ENCODE results near the gene DNAH2. TPM values are rescaled to one million over a fixed set of nuclear protein-coding genes. Genes with fewer than 3 reads are reported as not detected.

DNAH2 gene
- total RNA-seq, 1 experiment from 2014 or later: 0.17 TPM

- CTCF ChIA-PET: interaction anchor here (0.5 to 6.1 kb wide), 7 partner anchors 10 to 130 kb away, joined by 3 to 72 read pairs (median 5); partner anchors contain the start of genes DNAH2, SHBG, SOX15 and TP53
- H3K36me3 Mint-ChIP-seq: 0 out of 2 replicates have a peak, but pooled peaks cover 2% of the 10 kb centered on the region
- H3K9me3 Mint-ChIP-seq: no peaks in the 10 kb centered on the region
Observed at GRCh38 chr17:7706631-7707354, 10.8 kb upstream of the DNAH2 start.

GRCh38 chr17:7707446-7707845, 10.1 kb upstream of the DNAH2 start:
- H3K4me1 Mint-ChIP-seq: peaks cover 48% of the 10 kb centered on the region
- peaks cover 19% of the 10 kb centered on the region for H3K27me3 Mint-ChIP-seq (ENCODE audit: low read depth)
- H3K27ac Mint-ChIP-seq: no peak overlapping the region
- no peak overlapping the region for H3K4me3 Mint-ChIP-seq
- no peaks in the 10 kb centered on the region for H3K36me3 Mint-ChIP-seq
- ATAC-seq (no peak), DNase-seq (ENCODE audit: low spot score) (peak; percentile 62)
- POLR2A ChIA-PET: interaction anchor here (1.5 kb wide), 1 partner anchor 128 kb away, joined by 4 read pairs; no protein-coding TSS in a partner anchor
- H3K9me3 Mint-ChIP-seq: no peaks in the 10 kb centered on the region
- CTCF ChIA-PET: interaction anchor here (0.5 to 6.1 kb wide), 5 partner anchors 9 to 118 kb away, joined by 3 to 72 read pairs (median 5); partner anchors contain the start of genes DNAH2, SOX15, TP53 and WRAP53
- TF ChIP-seq ZNF532 (CRISPR knock-in tag; IDR thresholded peaks at IDR 0.05; ENCODE audit: borderline replicate concordance): no peak
- TF ChIP-seq NFE2L1 (CRISPR knock-in tag; IDR thresholded peaks at IDR 0.05): no peak

More at GRCh38 chr17:7706631-7707354, 10.8 kb upstream of the DNAH2 start:
- no peak for TF ChIP-seq CREM (CRISPR knock-in tag; IDR thresholded peaks at IDR 0.05)
- TF ChIP-seq NFATC4 (CRISPR knock-in tag; IDR thresholded peaks at IDR 0.05): no peak
- no peak for TF ChIP-seq AFF4 (CRISPR knock-in tag; IDR thresholded peaks at IDR 0.05; ENCODE audit: borderline replicate concordance)
- peak overlapping the region; percentile 86 for H3K4me3 Mint-ChIP-seq
- ATAC-seq (no peak), DNase-seq (ENCODE audit: low spot score) (no peak)
- no peak overlapping the region for H3K27ac Mint-ChIP-seq
- peaks cover 15% of the 10 kb centered on the region for H3K27me3 Mint-ChIP-seq (ENCODE audit: low read depth)
- peaks cover 44% of the 10 kb centered on the region for H3K4me1 Mint-ChIP-seq
- POLR2A ChIA-PET: interaction anchor here (1.5 kb wide), 1 partner anchor 129 kb away, joined by 4 read pairs; no protein-coding TSS in a partner anchor

- Mint-ChIP-seq H3K27ac (no peak overlapping the region), H3K4me3 (no peak overlapping the region), H3K27me3 (ENCODE audit: low read depth) (peaks cover 23% of the 10 kb centered on the region), H3K9me3 (no peaks in the 10 kb centered on the region), H3K36me3 (no peaks in the 10 kb centered on the region), H3K4me1 (peaks cover 50% of the 10 kb centered on the region)
- DNase-seq (ENCODE audit: low spot score) (no peak), ATAC-seq (no peak)
- POLR2A ChIA-PET: interaction anchor here (1.5 kb wide), 1 partner anchor 128 kb away, joined by 4 read pairs; no protein-coding TSS in a partner anchor
- CTCF ChIA-PET: interaction anchor here (6.1 kb wide), 1 partner anchor 9 kb away, joined by 72 read pairs; the partner anchor contains the start of gene DNAH2
- no peak for TF ChIP-seq NFE2L1 (CRISPR knock-in tag; IDR thresholded peaks at IDR 0.05)
- TF ChIP-seq IRF2 (CRISPR knock-in tag; IDR thresholded peaks at IDR 0.05; ENCODE audit: borderline replicate concordance, low read depth): no peak
- TF ChIP-seq GTF2I (CRISPR knock-in tag; conservative IDR thresholded peaks at IDR 0.05): no peak
- TF ChIP-seq ZNF416 (CRISPR knock-in tag; IDR thresholded peaks at IDR 0.05): no peak
- no peak for TF ChIP-seq HMGXB4 (CRISPR knock-in tag; IDR thresholded peaks at IDR 0.05)
- no peak for TF ChIP-seq ATF1 (CRISPR knock-in tag; IDR thresholded peaks at IDR 0.05)
- no peak for TF ChIP-seq ZMAT4 (CRISPR knock-in tag; IDR thresholded peaks at IDR 0.05)
- TF ChIP-seq ATF3 (CRISPR knock-in tag; conservative IDR thresholded peaks at IDR 0.05): no peak
- no peak for TF ChIP-seq ZNF232 (CRISPR knock-in tag; IDR thresholded peaks at IDR 0.05)
- no peak for TF ChIP-seq ZBTB21 (CRISPR knock-in tag; IDR thresholded peaks at IDR 0.05; ENCODE audit: borderline replicate concordance)
- TF ChIP-seq NR1H2 (CRISPR knock-in tag; IDR thresholded peaks at IDR 0.05): no peak
- no peak for TF ChIP-seq TEAD4 (CRISPR knock-in tag; IDR thresholded peaks at IDR 0.05)
- TF ChIP-seq RORB (CRISPR knock-in tag; IDR thresholded peaks at IDR 0.05): no peak
Observed at GRCh38 chr17:7707858-7708750, 9.4 kb upstream of the DNAH2 start.
